H1 (cell line): Measurements from ENCODE around the gene ARHGEF16. TPM values are rescaled to one million over a fixed set of nuclear protein-coding genes. Genes with fewer than 3 reads are reported as not detected.

Experiments used
- CTCF ChIA-PET: fragments of 300-600 bp; sonication (Branson Sonifier 250); formaldehyde crosslinking; loops from one replicate; lab custom pipeline; 2021; ENCODE audit not compliant: partially characterized antibody; lab: Charles Lee
- POLR2A ChIA-PET: fragments of 300-600 bp; sonication (Branson Sonifier 250); formaldehyde crosslinking; loops from one replicate; lab custom pipeline; 2021; ENCODE audit warnings: inconsistent platforms; ENCODE audit not compliant: partially characterized antibody; lab: Charles Lee
- DNase-seq, 2 experiments: peaks; one replicate each; pipeline versions ENCODE4 v3.0.0 to v3.0.0-alpha.2; 2010 to 2022; ENCODE audit warnings: low spot score in 2 of 2, low read depth in 1 of 2, mixed read lengths in 1 of 2
- FAIRE-seq: peaks from 2 replicates; lab custom pipeline; 2011; peaks lifted over from hg19 to GRCh38; lab: Jason Lieb, UNC
- H2AFZ ChIP-seq: 2 replicates; pipeline ENCODE4 v1.8.1; 2012; ENCODE audit warnings: low read length, inconsistent platforms
- H2AK5ac ChIP-seq: 2 replicates; pipeline ENCODE4 v1.6.1; 2013; ENCODE audit warnings: low read depth, low read length
- H2BK120ac ChIP-seq: replicated peaks from 2 replicates; pipeline ENCODE3; 2013; ENCODE audit warnings: low read depth, low read length, inconsistent platforms
- H2BK12ac ChIP-seq: 2 replicates; pipeline ENCODE4 v1.6.1; 2013; ENCODE audit warnings: low read depth, low read length
- H2BK15ac ChIP-seq: 2 replicates; pipeline ENCODE4 v1.6.1; 2013; ENCODE audit warnings: low read length
- H2BK20ac ChIP-seq: 2 replicates; pipeline ENCODE4 v1.6.1; 2013; ENCODE audit warnings: low read length
- H2BK5ac ChIP-seq: 2 replicates; pipeline ENCODE4 v1.6.1; 2013; ENCODE audit warnings: low read depth, low read length
- H3K14ac ChIP-seq: 2 replicates; pipeline ENCODE4 v1.6.1; 2013; ENCODE audit warnings: inconsistent platforms; ENCODE audit not compliant: insufficient read length
- H3K18ac ChIP-seq: 2 replicates; pipeline ENCODE4 v1.6.1; 2013; ENCODE audit warnings: low read length; ENCODE audit errors: extremely low read depth
- H3K23ac ChIP-seq: 2 replicates; pipeline ENCODE4 v1.6.1; 2013; ENCODE audit warnings: inconsistent platforms; ENCODE audit not compliant: insufficient read length
- H3K23me2 ChIP-seq: 2 replicates; pipeline ENCODE4 v1.6.1; 2013; ENCODE audit warnings: low read depth, low read length
- H3K27ac ChIP-seq: 2 replicates; pipeline ENCODE4 v1.6.1; 2011; ENCODE audit warnings: low read depth, low read length, inconsistent platforms
- H3K27me3 ChIP-seq, 4 experiments: replicated peaks in 1 of 4; 1 replicate in 1 of 4; 2 replicates in 3 of 4; pipeline versions ENCODE4 v1.6.1 to v1.8.1; 2011 to 2013; ENCODE audit warnings: low read length in 3 of 4, mild to moderate bottlenecking in 3 of 4, inconsistent platforms in 2 of 4, mixed read lengths in 2 of 4, moderate library complexity in 1 of 4; ENCODE audit not compliant: control insufficient read depth in 3 of 4, insufficient read depth in 3 of 4; ENCODE audit errors: extremely low read depth in 1 of 4
- H3K36me3 ChIP-seq, 4 experiments: 2 replicates each; pipeline versions ENCODE4 v1.6.1 to v1.8.1; 2011 to 2013; ENCODE audit warnings: mild to moderate bottlenecking in 4 of 4, low read length in 3 of 4, moderate library complexity in 2 of 4, control low read depth in 1 of 4, inconsistent platforms in 1 of 4; ENCODE audit not compliant: insufficient read depth in 4 of 4, control insufficient read depth in 2 of 4
- H3K4ac ChIP-seq: replicated peaks from 2 replicates; pipeline ENCODE3; 2013; ENCODE audit warnings: low read length, low read depth, mixed read lengths, inconsistent platforms; ENCODE audit not compliant: insufficient read length
- H3K4me1 ChIP-seq, 4 experiments: replicated peaks in 1 of 4; 1 replicate in 1 of 4; 2 replicates in 3 of 4; pipeline versions ENCODE4 v1.6.1 to v1.8.1; 2011 to 2013; ENCODE audit warnings: low read length in 3 of 4, inconsistent platforms in 2 of 4, mixed read lengths in 1 of 4; ENCODE audit not compliant: insufficient read depth in 4 of 4, control insufficient read depth in 3 of 4
- H3K4me2 ChIP-seq, 2 experiments: 2 replicates each; pipeline versions ENCODE4 v1.6.1 to v1.8.1; 2011 to 2013; ENCODE audit warnings: low read depth in 2 of 2, low read length in 2 of 2, control low read depth in 1 of 2, inconsistent platforms in 1 of 2, mild to moderate bottlenecking in 1 of 2; ENCODE audit not compliant: insufficient read depth in 1 of 2
- H3K4me3 ChIP-seq, 4 experiments: fragments of 200-600, 300-600 bp in 1 of 4; sonication (generic), shearing (Covaris generic), sonication (Bioruptor Twin) in 1 of 4; 2 replicates each; pipeline versions ENCODE4 v1.5.1 to v1.8.1; 2011 to 2016; ENCODE audit warnings: low read length in 4 of 4, low read depth in 3 of 4, control low read depth in 2 of 4, inconsistent platforms in 2 of 4, mild to moderate bottlenecking in 2 of 4, mixed read lengths in 1 of 4, moderate library complexity in 1 of 4; ENCODE audit not compliant: insufficient read depth in 2 of 4; ENCODE audit errors: extremely low read depth in 1 of 4
- H3K56ac ChIP-seq: replicated peaks from 2 replicates; pipeline ENCODE3; 2013; ENCODE audit warnings: low read depth, mild to moderate bottlenecking, mixed read lengths, low read length, inconsistent platforms; ENCODE audit not compliant: insufficient read length
- H3K79me1 ChIP-seq: 2 replicates; pipeline ENCODE4 v1.6.1; 2013; ENCODE audit warnings: low read depth, low read length, control low read depth
- H3K79me2 ChIP-seq, 2 experiments: 2 replicates each; pipeline versions ENCODE4 v1.6.1 to v1.8.1; 2012 to 2013; ENCODE audit warnings: low read length in 2 of 2, mild to moderate bottlenecking in 2 of 2, inconsistent platforms in 1 of 2; ENCODE audit not compliant: insufficient read depth in 2 of 2, control insufficient read depth in 1 of 2
- H3K9ac ChIP-seq, 4 experiments: replicated peaks in 1 of 4; 1 replicate in 1 of 4; 2 replicates in 3 of 4; pipeline versions ENCODE4 v1.6.1 to v1.8.1; 2011 to 2013; ENCODE audit warnings: low read depth in 3 of 4, low read length in 3 of 4, control low read depth in 2 of 4, mild to moderate bottlenecking in 2 of 4, moderate library complexity in 2 of 4, inconsistent platforms in 1 of 4; ENCODE audit errors: extremely low read depth in 1 of 4
- H3K9me3 ChIP-seq, 2 experiments: 2 replicates each; pipeline versions ENCODE4 v1.6.1 to v1.8.1; 2012 to 2013; ENCODE audit warnings: mild to moderate bottlenecking in 2 of 2, moderate library complexity in 2 of 2, control low read depth in 1 of 2, inconsistent platforms in 1 of 2, low read depth in 1 of 2, low read length in 1 of 2, mixed read lengths in 1 of 2; ENCODE audit not compliant: insufficient read depth in 2 of 2
- H4K20me1 ChIP-seq, 2 experiments: replicated peaks in 1 of 2; 2 replicates each; pipeline versions ENCODE3 to v1.8.1; 2011 to 2013; ENCODE audit warnings: inconsistent platforms in 2 of 2, low read length in 2 of 2, mild to moderate bottlenecking in 1 of 2; ENCODE audit not compliant: insufficient read depth in 2 of 2, control insufficient read depth in 1 of 2
- H4K5ac ChIP-seq: 2 replicates; pipeline ENCODE4 v1.6.1; 2013; ENCODE audit warnings: low read length, low read depth, mixed read lengths, inconsistent platforms; ENCODE audit not compliant: insufficient read length
- H4K8ac ChIP-seq: 2 replicates; pipeline ENCODE4 v1.8.0; 2013; ENCODE audit warnings: mild to moderate bottlenecking, moderate library complexity, low read length, inconsistent platforms; ENCODE audit not compliant: insufficient read depth; ENCODE audit errors: extremely low read depth
- H4K91ac ChIP-seq: replicated peaks from 2 replicates; pipeline ENCODE3; 2013; ENCODE audit warnings: low read length, mixed read lengths, inconsistent platforms; ENCODE audit not compliant: insufficient read length
- BACH1 ChIP-seq: IDR thresholded peaks from 2 replicates; pipeline ENCODE4 v1.6.1; 2012; ENCODE audit warnings: low read length, improper control_type of control experiment
- CHD1 ChIP-seq: IDR thresholded peaks from 2 replicates; pipeline ENCODE4 v1.6.1; 2012; ENCODE audit warnings: low read depth, low read length, improper control_type of control experiment
- NANOG ChIP-seq: IDR thresholded peaks from 2 replicates; pipeline ENCODE4 v1.6.1; 2011; ENCODE audit warnings: low read length, low read depth, mild to moderate bottlenecking, inconsistent platforms; ENCODE audit not compliant: insufficient read depth, poor library complexity, severe bottlenecking
- POU5F1 ChIP-seq: IDR thresholded peaks from 2 replicates; pipeline ENCODE4 v1.6.1; 2011; ENCODE audit warnings: low read depth, mild to moderate bottlenecking, low read length, moderate library complexity
- RFX5 ChIP-seq: IDR thresholded peaks from 2 replicates; pipeline ENCODE4 v1.6.1; 2011; ENCODE audit warnings: low read depth, low read length, improper control_type of control experiment, borderline replicate concordance
- WGBS, 2 experiments: shearing (Covaris generic) in 1 of 2; methylation state at CpG; one replicate each; pipeline versions ENCODE4 v1.1.6 to v1.1.7; 2013 to 2015; ENCODE audit warnings: low lambda C conversion rate in 2 of 2, mixed read lengths in 2 of 2, inconsistent platforms in 1 of 2, low coverage in 1 of 2, missing lambda C conversion rate in 1 of 2; ENCODE audit not compliant: insufficient replicate concordance in 2 of 2, insufficient coverage in 1 of 2, insufficient read length in 1 of 2; ENCODE audit errors: extremely low coverage in 1 of 2, missing lambda C conversion rate in 1 of 2; 5-methylcytosine and 5-hydroxymethylcytosine counted together
- polyA plus RNA-seq, 7 experiments: library from polyadenylated mRNA; depleted of rRNA in 3 of 7; stranded (reverse) in 5 of 7; unstranded in 2 of 7; fragments of >200 nt in 5 of 7; fragments of 200-250 nt in 2 of 7; gene quantifications; 1 replicate in 5 of 7; 2 replicates in 1 of 7; 4 replicates in 1 of 7; pipeline versions ENCODE4 v1.2.1 to v1.2.3, GENCODE V29; 2011 to 2013; ENCODE audit warnings: missing spikeins in 2 of 7, mixed read lengths in 2 of 7
- total RNA-seq: library from RNA; stranded (reverse); fragmentation: NEBNext Ultra II Directional; extraction: Animal tissue kit (Norgen Biotek cat#: 25700); gene quantifications from 2 replicates; pipeline ENCODE4 v1.2.1, GENCODE V29; 2021

ARHGEF16 gene
- total and polyA plus RNA-seq, 2 of the 8 experiments (the other 6 are each of a cell fraction or from before 2014, with no cell fraction given) = 18.3 to 20.7 TPM

DNA sequence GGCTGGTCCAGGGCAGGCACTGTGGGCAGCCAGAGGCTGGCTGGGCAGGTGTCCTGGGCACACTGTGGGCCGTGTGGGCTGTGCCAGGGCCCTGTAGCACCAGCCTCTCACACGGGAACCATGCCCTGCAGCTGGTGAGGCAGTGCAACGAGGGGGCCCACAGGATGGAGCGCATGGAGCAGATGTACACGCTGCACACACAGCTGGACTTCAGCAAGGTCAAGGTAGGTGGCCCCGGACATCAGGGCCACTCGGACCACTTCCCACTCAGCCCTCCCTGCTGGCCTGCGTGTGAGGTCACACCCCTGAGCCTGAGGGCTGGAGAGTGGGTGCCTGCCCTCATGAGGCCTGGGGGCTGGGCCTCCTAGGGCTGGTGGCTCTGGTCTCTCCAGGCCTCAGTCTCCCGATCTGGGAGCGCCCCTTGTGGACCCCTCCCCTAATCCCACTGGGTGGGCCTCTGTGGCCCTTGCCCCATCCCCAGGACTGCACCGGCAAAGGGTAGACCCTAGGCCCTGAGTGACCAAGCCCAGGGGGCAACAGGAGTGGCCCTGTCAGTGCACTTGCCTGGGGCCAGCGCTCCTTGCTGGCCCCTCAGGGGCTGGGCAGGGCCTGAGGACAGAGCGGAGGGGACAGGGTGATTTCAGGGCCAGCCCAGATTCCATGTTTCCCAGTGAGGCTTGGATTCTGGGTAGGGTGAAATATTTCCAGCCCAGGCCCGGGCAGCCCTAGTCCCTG, 21.5 kb downstream of the ARHGEF16 start:
- H3K14ac ChIP-seq = no peak overlapping the region
- H3K36me3 ChIP-seq = peaks cover 0 to 16% (median 7%) of the 10 kb centered on the region in 4 experiments; a peak in 5 of 8 replicates
- no peak overlapping the region for H2BK12ac ChIP-seq
- TF ChIP-seq NANOG (no peak), RFX5 (no peak), BACH1 (no peak), CHD1 (no peak), POU5F1 (no peak)
- no peaks in the 10 kb centered on the region for H3K9me3 ChIP-seq
- no peak overlapping the region; the same call in 1 of the 2 replicates for H4K8ac ChIP-seq
- H2BK120ac ChIP-seq = no peak overlapping the region
- no peak overlapping the region for H3K18ac ChIP-seq
- H2AFZ ChIP-seq = no peak overlapping the region
- H4K5ac ChIP-seq = no peak overlapping the region
- ChIA-PET POLR2A (no interaction called here), CTCF (no interaction called here)
- no peaks in the 10 kb centered on the region for H3K79me2 ChIP-seq
- H3K4me1 ChIP-seq = peaks cover 0 to 12% (median 9%) of the 10 kb centered on the region in 4 experiments; a peak in 6 of 7 replicates
- FAIRE-seq (no peak), DNase-seq (no peak)
- WGBS, 2 experiments = 87% methylated on average over 14 of the region's 14 CpGs; no CpG with 5 or more reads in 1 of the 2 experiments
- 0 out of 2 replicates have a peak, but pooled peaks cover under 1% of the 10 kb centered on the region for H3K23me2 ChIP-seq
- H3K4me3 ChIP-seq = no peak overlapping the region
- no peak overlapping the region for H3K23ac ChIP-seq
- no peak overlapping the region for H3K4ac ChIP-seq
- no peak overlapping the region for H3K4me2 ChIP-seq
- no peak overlapping the region for H2BK15ac ChIP-seq
- no peak overlapping the region for H3K27ac ChIP-seq
- H2AK5ac ChIP-seq = no peak overlapping the region
- H3K56ac ChIP-seq = no peak overlapping the region
- no peaks in the 10 kb centered on the region for H3K27me3 ChIP-seq
- H2BK20ac ChIP-seq = no peak overlapping the region
- no peak overlapping the region for H2BK5ac ChIP-seq
- no peak overlapping the region for H3K9ac ChIP-seq
- H4K20me1 ChIP-seq = peaks cover 2 to 9% of the 10 kb centered on the region in 2 experiments
- H4K91ac ChIP-seq = no peak overlapping the region
- no peaks in the 10 kb centered on the region for H3K79me1 ChIP-seq
